ENCODE results near the gene FSIP1. TPM values are rescaled to one million over a fixed set of nuclear protein-coding genes. Genes with fewer than 3 reads are reported as not detected.

The FSIP1 gene
- total RNA-seq, 1 donor from 2014 or later = 0.41 TPM

GRCh38 chr15:39698444-39699390 lies 83.9 kb downstream of the FSIP1 start:
- Mint-ChIP-seq H3K27me3 (ENCODE audit: unreplicated experiment) (no peaks in the 10 kb centered on the region), H3K9me3 (ENCODE audit: unreplicated experiment) (no peaks in the 10 kb centered on the region), H3K4me3 (ENCODE audit: unreplicated experiment) (no peak overlapping the region), H3K4me1 (ENCODE audit: unreplicated experiment) (peaks cover 4% of the 10 kb centered on the region), H3K36me3 (ENCODE audit: low read depth, unreplicated experiment) (no peaks in the 10 kb centered on the region), H3K27ac (ENCODE audit: unreplicated experiment) (no peak overlapping the region)
- TF ChIP-seq CTCF (IDR thresholded peaks at IDR 0.05; ENCODE audit: unreplicated experiment) = no peak
- no peak for DNase-seq (ENCODE audit: low spot score)

DNA sequence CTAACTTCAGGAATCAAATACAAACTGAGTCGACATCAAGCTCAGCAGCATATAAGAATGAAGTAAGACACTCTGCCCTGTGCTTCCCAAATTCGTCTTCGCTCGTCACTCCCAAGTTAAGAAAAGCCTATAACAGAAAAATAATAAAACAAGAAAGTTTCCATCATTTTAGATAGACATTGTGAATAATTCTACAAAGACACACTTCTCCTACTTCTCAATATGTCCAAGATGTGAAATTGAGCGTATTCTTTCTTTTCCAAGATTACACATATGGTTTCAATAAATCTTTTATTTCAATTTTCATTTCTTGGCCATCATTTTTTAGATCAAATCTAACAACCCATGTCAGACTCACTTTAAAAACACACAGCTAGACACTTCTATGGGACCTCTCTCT lies 85.1 kb downstream of the FSIP1 start:
- Mint-ChIP-seq H3K9me3 (ENCODE audit: unreplicated experiment) (no peaks in the 10 kb centered on the region), H3K4me1 (ENCODE audit: unreplicated experiment) (peaks cover 4% of the 10 kb centered on the region), H3K36me3 (ENCODE audit: low read depth, unreplicated experiment) (no peaks in the 10 kb centered on the region), H3K27me3 (ENCODE audit: unreplicated experiment) (no peaks in the 10 kb centered on the region), H3K4me3 (ENCODE audit: unreplicated experiment) (no peak overlapping the region), H3K27ac (ENCODE audit: unreplicated experiment) (no peak overlapping the region)
- no peak for TF ChIP-seq CTCF (IDR thresholded peaks at IDR 0.05; ENCODE audit: unreplicated experiment)
- no peak for DNase-seq (ENCODE audit: low spot score)

- no peaks in the 10 kb centered on the region for H3K36me3 Mint-ChIP-seq (ENCODE audit: low read depth, unreplicated experiment)
- no peak overlapping the region for H3K4me3 Mint-ChIP-seq (ENCODE audit: unreplicated experiment)
- no peak for TF ChIP-seq CTCF (IDR thresholded peaks at IDR 0.05; ENCODE audit: unreplicated experiment)
- no peaks in the 10 kb centered on the region for H3K27me3 Mint-ChIP-seq (ENCODE audit: unreplicated experiment)
- H3K4me1 Mint-ChIP-seq (ENCODE audit: unreplicated experiment) = peaks cover 5% of the 10 kb centered on the region
- no peak for DNase-seq (ENCODE audit: low spot score)
- H3K27ac Mint-ChIP-seq (ENCODE audit: unreplicated experiment) = no peak overlapping the region
- no peaks in the 10 kb centered on the region for H3K9me3 Mint-ChIP-seq (ENCODE audit: unreplicated experiment)
Measured at GRCh38 chr15:39695793-39696192, 86.8 kb downstream of the FSIP1 start.

DNA sequence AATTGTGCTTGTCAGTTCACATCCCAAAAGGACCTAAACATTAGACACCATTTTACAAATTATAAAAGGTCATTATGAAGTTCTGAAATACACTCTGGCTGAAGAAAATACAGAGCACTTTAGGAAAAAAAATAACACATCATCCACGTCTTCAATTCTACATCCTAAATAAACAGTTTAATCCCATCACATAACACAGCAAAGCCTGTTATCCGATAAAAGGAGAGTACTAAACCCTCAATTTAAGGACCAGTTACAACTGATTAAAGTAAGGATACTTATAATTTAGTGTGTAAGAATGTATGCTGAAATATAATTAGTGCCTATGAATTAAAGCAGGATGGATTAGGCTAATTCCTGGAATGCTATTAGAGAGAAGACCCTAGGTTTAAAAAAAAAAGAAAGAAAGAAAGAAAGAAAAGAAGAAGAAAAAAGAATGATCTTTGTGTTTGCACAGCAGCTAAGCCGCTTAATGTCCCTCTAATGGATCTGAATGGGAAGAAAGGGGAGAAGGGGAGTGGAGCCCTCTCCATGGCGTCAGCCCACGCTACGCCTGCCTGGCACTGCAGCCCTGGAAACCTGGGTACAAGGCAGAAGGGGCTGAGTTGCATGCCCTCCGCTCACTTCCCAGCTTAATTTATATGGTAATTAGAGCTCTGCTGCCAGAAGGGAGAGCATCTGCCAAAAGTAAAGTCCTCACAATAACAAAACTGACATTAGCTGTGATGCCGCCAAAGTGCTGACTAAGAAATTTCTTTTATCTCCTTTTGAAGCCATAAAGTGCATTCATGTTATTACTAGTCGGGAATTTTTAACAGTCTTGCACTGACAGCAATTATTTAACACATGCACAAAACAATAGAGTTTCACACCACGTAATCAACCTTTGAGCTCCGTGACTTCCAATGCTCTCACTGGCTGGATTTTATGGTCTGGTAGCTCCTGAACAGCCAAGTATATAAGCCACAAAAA lies 90.0 kb downstream of the FSIP1 start:
- H3K36me3 Mint-ChIP-seq (ENCODE audit: low read depth, unreplicated experiment) = no peaks in the 10 kb centered on the region
- H3K27ac Mint-ChIP-seq (ENCODE audit: unreplicated experiment) = no peak overlapping the region

More for the DNA sequence above, 90.0 kb downstream of the FSIP1 start:
- Mint-ChIP-seq H3K9me3 (ENCODE audit: unreplicated experiment) (no peaks in the 10 kb centered on the region), H3K4me3 (ENCODE audit: unreplicated experiment) (no peak overlapping the region), H3K27me3 (ENCODE audit: unreplicated experiment) (peaks cover 1% of the 10 kb centered on the region), H3K4me1 (ENCODE audit: unreplicated experiment) (peaks cover 8% of the 10 kb centered on the region)
- no peak for DNase-seq (ENCODE audit: low spot score)
- TF ChIP-seq CTCF (IDR thresholded peaks at IDR 0.05; ENCODE audit: unreplicated experiment) = no peak
